GM18511 (cell line): ENCODE results near the gene VWA5A.
A peak's percentile ranks its signal among the peaks of the same experiment; 100 is the strongest.
"Not testable (repeated sequence)": the region's sequence is repeated elsewhere in the genome, so short reads cannot be mapped to it uniquely, and the experiment has no call there.

ENCODE experiments used
- ATAC-seq: cut with Tn5 transposase; IDR thresholded peaks from one replicate; pipeline ENCODE4 v1.9.1; 2021; ENCODE audit warnings: mild to moderate bottlenecking, moderate library complexity; ENCODE audit not compliant: unreplicated experiment

The VWA5A gene

GRCh38 chr11:124085997-124086846 lies 29.0 kb upstream of the VWA5A start:
- no peak for ATAC-seq

- ATAC-seq, result no peak
Observed at GRCh38 chr11:124090996-124091395, 24.3 kb upstream of the VWA5A start.

- no peak for ATAC-seq
Observed at GRCh38 chr11:124093330-124093729, 21.9 kb upstream of the VWA5A start.

GRCh38 chr11:124094731-124095130 lies 20.5 kb upstream of the VWA5A start:
- ATAC-seq, result no peak

GRCh38 chr11:124096364-124096763 lies 18.9 kb upstream of the VWA5A start:
- no peak for ATAC-seq

- no peak for ATAC-seq
Observed at GRCh38 chr11:124098141-124098540, 17.1 kb upstream of the VWA5A start.

- ATAC-seq, result no peak
Observed at GRCh38 chr11:124101737-124102136, 13.5 kb upstream of the VWA5A start.

- peak; percentile 76 for ATAC-seq
Observed at GRCh38 chr11:124108156-124108555, 7.1 kb upstream of the VWA5A start.

- no peak for ATAC-seq
Observed at GRCh38 chr11:124109377-124109776, 5.9 kb upstream of the VWA5A start.

GRCh38 chr11:124110201-124110600 lies 5.0 kb upstream of the VWA5A start:
- ATAC-seq, result no peak

GRCh38 chr11:124113890-124114289 lies 1.4 kb upstream of the VWA5A start:
- no peak for ATAC-seq

GRCh38 chr11:124115782-124116616 lies 749 bp downstream of the VWA5A start:
- ATAC-seq, result peak; percentile 56

GRCh38 chr11:124119103-124119502 lies 3.9 kb downstream of the VWA5A start:
- no peak for ATAC-seq

- no peak for ATAC-seq
Observed at GRCh38 chr11:124120891-124121290, 5.6 kb downstream of the VWA5A start.

GRCh38 chr11:124122123-124122522 lies 6.9 kb downstream of the VWA5A start:
- ATAC-seq, result no peak

GRCh38 chr11:124123622-124124021 lies 8.4 kb downstream of the VWA5A start:
- no peak for ATAC-seq

- ATAC-seq, result not testable (repeated sequence)
Observed at GRCh38 chr11:124127134-124127533, 11.9 kb downstream of the VWA5A start.

- ATAC-seq, result no peak
Observed at GRCh38 chr11:124143034-124143433, 27.8 kb downstream of the VWA5A start.

GRCh38 chr11:124147951-124148350 lies 32.7 kb downstream of the VWA5A start:
- no peak for ATAC-seq

GRCh38 chr11:124150684-124151083 lies 35.4 kb downstream of the VWA5A start:
- no peak for ATAC-seq

- ATAC-seq, result no peak
Observed at GRCh38 chr11:124152770-124153407, 37.6 kb downstream of the VWA5A start.
